ENCODE measurements around the gene HEPN1.

HEPN1 gene

GRCh38 chr11:124899383-124900145, 19.5 kb upstream of the HEPN1 start:
- DNase-seq (ENCODE audit: low read depth in 2 of 2): no peak

GRCh38 chr11:124900464-124900863, 18.6 kb upstream of the HEPN1 start:
- peak; percentile 81 to 83 for DNase-seq (ENCODE audit: low read depth in 2 of 2)

GRCh38 chr11:124902616-124903015, 16.4 kb upstream of the HEPN1 start:
- no peak for DNase-seq (ENCODE audit: low read depth in 2 of 2)

- no peak for DNase-seq (ENCODE audit: low read depth in 2 of 2)
Measured at GRCh38 chr11:124915541-124916369, 3.3 kb upstream of the HEPN1 start.

GRCh38 chr11:124916370-124916710, 2.7 kb upstream of the HEPN1 start:
- DNase-seq (ENCODE audit: low read depth in 2 of 2): no peak

- DNase-seq (ENCODE audit: low read depth in 2 of 2): no peak
Measured at GRCh38 chr11:124917115-124917637, 1.9 kb upstream of the HEPN1 start.

- no peak for DNase-seq (ENCODE audit: low read depth in 2 of 2)
Measured at GRCh38 chr11:124919898-124920297, 848 bp downstream of the HEPN1 start.

- DNase-seq (ENCODE audit: low read depth in 2 of 2): no peak
Measured at GRCh38 chr11:124920356-124920755, 1.3 kb downstream of the HEPN1 start.

GRCh38 chr11:124920870-124921609, 2.0 kb downstream of the HEPN1 start:
- no peak for DNase-seq (ENCODE audit: low read depth in 2 of 2)

GRCh38 chr11:124922831-124923230, 3.8 kb downstream of the HEPN1 start:
- DNase-seq (ENCODE audit: low read depth in 2 of 2): no peak

GRCh38 chr11:124923296-124923695, 4.2 kb downstream of the HEPN1 start:
- no peak for DNase-seq (ENCODE audit: low read depth in 2 of 2)

GRCh38 chr11:124928942-124929665, 10.1 kb downstream of the HEPN1 start:
- DNase-seq (ENCODE audit: low read depth in 2 of 2): no peak

GRCh38 chr11:124930799-124931198, 11.7 kb downstream of the HEPN1 start:
- DNase-seq (ENCODE audit: low read depth in 2 of 2): no peak

- DNase-seq (ENCODE audit: low read depth in 2 of 2): peak; percentile 49 to 54
Measured at GRCh38 chr11:124934862-124935547, 16.0 kb downstream of the HEPN1 start.

- DNase-seq (ENCODE audit: low read depth in 2 of 2): no peak
Measured at GRCh38 chr11:124935548-124936514, 16.8 kb downstream of the HEPN1 start, which contains the start of gene HEPACAM. Gene HEPACAM (minus strand): TSS chr11:124936047. CDS start chr11:124936006, 41 bp downstream.

GRCh38 chr11:124937336-124937935, 18.4 kb downstream of the HEPN1 start:
- no peak for DNase-seq (ENCODE audit: low read depth in 2 of 2)

GRCh38 chr11:124938206-124938765, 19.2 kb downstream of the HEPN1 start:
- DNase-seq (ENCODE audit: low read depth in 2 of 2): no peak

GRCh38 chr11:124938970-124939369, 19.9 kb downstream of the HEPN1 start:
- no peak for DNase-seq (ENCODE audit: low read depth in 2 of 2)

- DNase-seq (ENCODE audit: low read depth in 2 of 2): no peak
Measured at GRCh38 chr11:124941703-124942102, 22.7 kb downstream of the HEPN1 start.
